CD4-positive, alpha-beta T cell treated with Interleukin-17A for 4 hours (primary cell): ENCODE measurements around the gene CCDC138.

Source experiments
- DNase-seq: peaks from one replicate; pipeline ENCODE4 v3.0.0-alpha.2; 2020; ENCODE audit warnings: mixed read lengths

Gene CCDC138

DNA sequence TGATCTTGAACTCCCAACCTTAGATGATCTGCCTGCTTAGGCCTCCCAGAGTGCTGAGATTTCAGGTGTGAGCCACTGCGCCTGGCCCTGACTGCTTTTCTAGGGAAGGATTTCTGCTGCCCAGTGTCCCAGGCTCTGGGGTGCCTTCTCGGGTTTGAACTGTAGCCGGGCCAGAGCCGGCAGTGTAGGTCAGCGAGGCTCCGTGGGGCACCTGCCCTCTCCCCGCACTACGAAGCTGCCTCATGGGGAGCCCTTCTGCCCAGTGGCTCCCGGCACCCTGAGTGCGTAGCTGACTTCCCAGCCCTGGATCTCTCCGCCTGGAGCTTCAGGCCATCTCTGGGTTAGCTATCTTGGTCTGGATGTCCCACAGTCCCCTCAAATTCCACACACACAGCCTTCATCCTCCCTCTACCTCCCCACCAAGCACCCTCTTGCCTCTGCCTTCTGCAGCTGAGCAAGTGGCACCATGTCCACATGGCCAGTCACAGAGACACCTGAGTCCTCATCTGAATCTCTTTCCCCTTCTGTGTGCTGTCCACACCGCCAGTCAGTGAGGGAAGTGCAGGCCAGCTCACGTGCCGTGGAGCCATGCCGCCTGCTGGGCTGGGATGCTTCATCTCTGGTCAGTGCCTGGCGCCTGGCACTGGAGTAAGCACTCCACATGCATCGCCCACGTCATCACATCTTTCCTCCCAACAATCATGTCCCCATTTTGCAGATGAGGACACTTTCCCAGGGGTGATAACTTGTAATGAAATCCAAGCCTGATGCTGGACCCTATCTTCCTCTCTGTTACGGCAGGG, 133.2 kb downstream of the CCDC138 start:
- no peak for DNase-seq

DNA sequence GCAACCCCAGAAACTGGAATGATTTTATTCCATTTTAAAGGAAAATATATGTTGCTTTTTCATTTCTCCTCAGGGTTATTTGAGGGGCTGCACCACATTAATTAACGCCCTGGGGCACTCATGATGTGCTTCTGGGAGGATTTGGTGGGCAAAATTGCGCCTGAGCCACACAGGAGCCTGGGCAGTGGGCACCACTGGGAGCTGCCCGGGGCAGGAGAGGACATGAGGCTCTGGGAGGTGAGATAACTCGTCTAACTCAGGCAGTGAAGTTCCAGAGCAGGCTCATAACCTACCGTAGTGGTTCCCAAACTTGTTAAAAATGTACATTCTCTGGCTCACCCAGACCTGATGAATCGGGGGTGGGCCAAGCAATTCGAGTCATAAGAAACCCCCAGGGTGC, 134.1 kb downstream of the CCDC138 start:
- DNase-seq = no peak

DNA sequence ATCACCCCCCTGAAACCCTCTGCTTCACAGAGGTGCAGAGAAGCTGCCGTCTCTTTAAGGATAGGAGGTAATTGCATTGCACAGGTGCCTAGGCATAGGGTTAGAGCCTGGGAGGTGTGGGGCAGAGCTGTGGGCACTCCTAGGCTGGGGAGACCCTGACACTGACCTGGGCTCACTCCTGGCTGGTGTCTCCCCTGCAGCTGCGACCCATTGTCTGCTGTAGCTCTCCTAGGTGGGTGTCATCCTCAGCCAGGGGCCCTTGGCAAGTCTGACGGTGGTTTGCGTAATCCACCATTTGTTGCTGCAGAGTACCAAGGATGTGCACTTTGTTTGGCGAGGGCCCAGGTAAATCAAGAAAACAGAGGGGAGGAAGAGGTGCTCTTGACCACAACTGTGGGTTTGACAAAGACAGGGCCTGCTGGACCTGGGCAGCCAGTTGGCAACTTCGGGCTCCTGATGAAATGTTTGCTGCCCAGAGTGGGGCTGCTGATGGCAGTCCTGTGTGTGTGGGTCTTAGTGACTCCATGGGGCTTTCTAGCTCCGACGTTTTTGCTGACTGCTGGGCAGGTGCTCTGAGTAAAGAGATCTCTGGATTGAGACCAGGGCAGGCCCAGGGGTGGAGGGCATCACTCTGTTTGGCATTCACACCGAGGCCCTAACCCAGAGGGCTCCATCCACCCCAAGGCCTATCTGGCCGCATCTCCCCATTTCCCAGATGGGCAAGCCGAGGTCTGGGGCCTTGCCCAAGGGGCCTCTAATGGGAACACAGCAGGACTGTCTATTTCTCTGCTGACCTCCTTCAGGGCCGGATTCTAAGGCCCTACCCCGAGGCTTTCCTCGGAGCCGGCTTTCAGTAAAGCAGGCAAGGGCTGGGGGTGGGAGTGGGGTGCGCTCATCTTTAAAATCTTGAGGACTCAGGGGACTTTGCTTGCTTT, 134.8 kb downstream of the CCDC138 start:
- DNase-seq = no peak

DNA sequence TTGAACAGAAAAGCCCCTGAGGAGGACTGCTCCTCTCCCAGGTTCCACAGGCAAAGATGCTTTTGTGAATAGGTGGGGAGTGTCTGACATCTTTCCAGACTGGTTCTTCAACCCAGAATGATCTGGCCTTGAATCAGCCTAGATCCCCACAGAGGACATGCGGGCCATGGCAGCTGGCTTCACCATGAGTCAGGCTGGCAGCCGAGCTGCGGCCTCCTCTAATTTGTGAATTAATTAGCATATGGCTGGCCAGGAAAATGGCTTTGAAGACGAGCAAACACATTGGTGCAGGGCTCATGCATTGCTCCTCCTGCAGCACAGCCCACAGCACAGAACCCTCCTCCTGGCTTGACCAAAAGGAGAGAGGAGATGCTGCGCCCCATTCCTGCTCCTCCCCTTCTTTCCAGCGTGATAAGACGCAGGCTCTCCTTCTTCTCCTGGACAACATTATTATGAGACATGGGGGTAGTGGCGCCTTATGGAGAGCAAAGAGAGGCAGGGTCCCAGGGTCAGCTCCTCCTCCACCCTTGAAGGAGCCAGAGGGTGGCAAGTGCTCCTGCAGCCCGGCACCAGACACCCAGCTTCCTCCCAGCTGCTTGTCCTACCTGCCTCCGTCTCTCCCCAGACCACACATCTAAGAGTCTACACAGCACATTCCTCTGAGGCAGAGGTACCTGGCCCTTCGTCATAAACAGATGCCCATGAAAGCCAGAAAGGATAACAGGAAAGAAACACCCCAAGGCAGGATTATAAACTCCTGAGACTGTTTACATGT, 135.8 kb downstream of the CCDC138 start:
- no peak for DNase-seq

DNA sequence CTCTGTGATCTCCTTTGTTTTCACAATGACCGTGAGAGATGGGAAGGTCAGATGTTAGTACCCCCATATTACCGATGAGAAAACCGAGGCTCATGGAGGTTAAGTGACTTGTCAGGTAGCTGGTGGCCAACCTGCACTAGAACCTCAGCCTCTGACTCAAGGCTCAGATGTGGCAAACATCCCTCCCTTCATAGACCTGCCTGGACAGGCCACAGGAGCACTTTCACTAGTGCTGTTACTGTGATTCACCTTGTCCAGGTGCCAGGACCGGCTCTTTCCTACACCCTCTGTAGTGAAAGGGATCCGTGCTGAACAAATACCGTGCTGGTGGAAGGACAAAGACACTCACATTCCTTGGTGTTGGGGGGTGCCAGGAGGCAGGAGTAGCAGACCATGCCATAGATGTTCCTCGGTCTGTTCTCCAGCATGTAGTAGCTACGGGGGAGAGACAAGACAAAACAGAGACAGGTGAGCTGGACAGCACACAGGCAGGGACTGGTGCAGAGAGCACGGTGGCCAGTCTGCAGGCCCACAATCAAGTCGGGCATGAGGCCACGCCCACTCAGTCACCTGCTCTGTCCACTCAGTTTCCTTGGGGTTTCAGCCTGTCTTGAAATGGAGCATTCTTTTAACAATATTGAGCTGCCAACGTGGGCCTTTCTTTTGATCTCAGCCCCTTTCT, 136.6 kb downstream of the CCDC138 start:
- DNase-seq = no peak

DNA sequence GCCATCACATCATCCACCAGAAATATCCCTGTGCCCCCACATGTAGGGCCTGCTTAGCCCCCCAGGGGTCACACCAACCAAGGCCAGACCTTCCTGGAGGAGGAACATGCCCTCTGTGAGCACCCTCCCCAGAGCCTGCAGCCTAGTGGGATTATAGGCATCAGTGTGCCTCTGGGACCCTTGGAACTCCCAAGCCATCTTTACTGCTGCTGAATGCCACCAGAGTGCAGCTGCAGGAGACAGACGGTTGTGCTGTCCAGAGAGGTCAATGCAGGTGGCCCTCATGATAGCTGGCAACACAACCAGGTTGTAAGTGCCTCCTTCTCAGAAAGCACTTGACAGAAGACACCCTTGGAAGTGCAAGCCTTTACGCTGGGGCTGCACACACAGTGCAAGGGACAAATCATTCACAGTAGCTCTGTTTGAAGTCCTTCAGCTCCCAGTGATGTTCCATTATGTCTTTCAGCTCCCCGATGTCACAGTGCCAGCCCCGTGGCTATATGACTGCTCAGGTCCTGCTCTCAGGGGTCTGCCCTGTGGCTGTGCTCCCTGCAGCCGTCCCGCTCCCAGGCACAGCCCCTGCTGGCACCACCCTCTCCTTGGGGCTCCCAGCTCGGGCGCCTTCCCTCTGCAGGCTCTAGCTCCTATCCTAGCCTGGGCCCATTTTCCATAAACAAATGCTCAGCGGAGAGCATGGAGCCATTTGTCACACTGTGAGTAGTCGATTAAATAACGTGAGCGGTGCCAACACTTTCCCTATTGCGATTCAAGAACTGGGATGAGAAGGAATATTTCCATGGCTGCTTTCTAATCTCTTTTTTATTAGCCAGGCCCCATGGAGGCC, 137.4 kb downstream of the CCDC138 start:
- DNase-seq = no peak

DNA sequence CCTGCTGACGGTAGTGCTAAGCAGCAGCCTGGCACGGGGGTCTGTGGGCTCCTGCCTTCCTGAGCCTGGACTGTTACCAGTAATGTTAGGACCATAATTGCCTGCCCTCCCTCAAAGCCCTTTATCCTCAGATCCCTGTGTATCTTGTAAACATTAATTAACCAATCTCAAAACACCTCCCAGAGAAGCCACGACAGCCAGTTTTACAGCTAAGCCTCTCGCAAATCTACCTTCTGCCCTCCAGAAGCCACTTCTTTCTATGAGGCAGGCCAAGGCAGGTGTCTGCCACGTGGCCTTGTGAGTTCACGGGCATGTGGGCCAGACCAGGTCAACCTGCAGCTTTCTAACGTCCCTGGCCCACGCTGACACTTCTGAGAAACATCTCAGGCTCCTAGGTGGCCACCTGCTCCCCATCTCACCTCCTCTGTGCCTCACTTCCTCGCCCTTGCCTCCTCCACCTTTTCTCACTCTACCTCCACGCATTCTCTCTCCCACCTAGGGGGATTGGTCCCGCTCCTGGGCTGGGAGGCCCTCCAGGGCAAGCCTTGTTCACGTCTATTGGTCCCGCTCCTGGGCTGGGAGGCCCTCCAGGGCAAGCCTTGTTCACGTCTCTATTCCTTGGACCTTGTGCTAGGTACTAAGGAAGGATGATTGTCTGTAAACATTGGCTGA, 138.1 kb downstream of the CCDC138 start:
- no peak for DNase-seq

DNA sequence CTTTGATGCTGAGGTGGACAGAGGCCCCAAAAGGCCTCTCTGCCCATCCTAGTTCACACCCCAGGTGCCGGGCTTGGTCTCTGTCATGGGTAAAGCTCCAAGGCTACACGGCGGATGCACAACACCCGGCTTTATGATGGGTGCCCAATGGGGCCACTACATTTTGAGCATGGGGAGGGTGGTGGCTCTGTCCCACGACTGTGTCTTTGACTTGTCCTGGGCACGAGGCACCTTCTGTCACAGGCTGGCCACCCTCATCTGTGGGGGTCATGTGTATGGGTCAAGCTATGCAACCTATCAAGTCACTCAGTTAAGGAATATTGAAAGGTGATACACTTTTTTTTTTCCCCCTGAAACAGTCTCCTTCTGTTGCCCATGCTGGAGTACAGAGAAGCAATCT, 138.7 kb downstream of the CCDC138 start:
- DNase-seq = no peak

DNA sequence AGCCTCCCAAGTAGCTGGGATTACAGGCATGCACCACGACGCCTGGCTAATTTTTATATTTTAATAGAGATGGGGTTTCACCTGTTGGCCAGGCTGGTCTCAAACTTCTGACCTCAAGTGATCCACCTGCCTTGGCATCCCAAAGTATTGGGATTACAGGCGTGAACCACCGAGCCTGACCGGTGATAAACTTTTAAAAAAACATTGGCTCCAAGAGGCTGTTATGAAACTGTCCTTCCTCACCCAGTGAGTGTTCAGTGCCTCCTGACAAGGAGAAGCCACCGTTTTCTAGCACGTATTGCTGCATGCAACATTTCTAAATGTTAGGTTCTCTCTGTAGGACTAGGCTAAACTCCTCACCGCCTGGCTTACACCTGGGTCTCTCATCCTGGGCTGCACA, 139.2 kb downstream of the CCDC138 start:
- DNase-seq = no peak
